ENCODE measurements around the gene CDKN2AIP. TPM values are rescaled to one million over a fixed set of nuclear protein-coding genes. Genes with fewer than 3 reads are reported as not detected.

The CDKN2AIP gene
- total RNA-seq, 1 donor from 2014 or later: 15.9 TPM

GRCh38 chr4:183398298-183399125, 45.9 kb upstream of the CDKN2AIP start:
- DNase-seq: peak; percentile 83
- TF ChIP-seq CTCF (IDR thresholded peaks at IDR 0.05; ENCODE audit: partially characterized antibody, unreplicated experiment): no peak
- peaks cover 3% of the 10 kb centered on the region for H3K9me3 Mint-ChIP-seq (ENCODE audit: unreplicated experiment)
- H3K4me1 Mint-ChIP-seq (ENCODE audit: low read depth, unreplicated experiment): peaks cover 1% of the 10 kb centered on the region
- H3K4me3 Mint-ChIP-seq (ENCODE audit: unreplicated experiment): peak overlapping the region; percentile 83
- H3K27me3 Mint-ChIP-seq (ENCODE audit: unreplicated experiment): peaks cover 17% of the 10 kb centered on the region
- no peak overlapping the region for H3K27ac Mint-ChIP-seq (ENCODE audit: unreplicated experiment)
- no peaks in the 10 kb centered on the region for H3K36me3 Mint-ChIP-seq (ENCODE audit: unreplicated experiment)

DNA sequence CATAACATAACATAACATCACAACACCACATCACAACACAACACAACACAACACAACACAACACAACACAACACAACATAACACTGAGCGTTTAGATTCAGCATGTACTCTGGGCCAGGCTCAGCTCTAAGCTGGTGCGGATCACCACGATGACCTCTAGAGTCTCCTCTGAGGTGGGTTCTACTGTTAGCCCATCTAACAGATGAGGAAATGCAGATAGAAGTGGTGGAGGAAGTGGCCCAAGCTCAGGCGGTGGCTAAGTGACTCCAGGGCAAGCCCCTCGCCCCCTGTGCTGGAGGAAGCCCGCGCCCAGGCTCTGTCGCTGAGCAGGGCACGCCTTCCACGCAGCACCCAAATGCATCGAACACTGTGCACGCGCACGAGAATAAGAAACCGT, 45.3 kb upstream of the CDKN2AIP start:
- H3K9me3 Mint-ChIP-seq (ENCODE audit: unreplicated experiment): peaks cover 3% of the 10 kb centered on the region
- H3K27ac Mint-ChIP-seq (ENCODE audit: unreplicated experiment): no peak overlapping the region
- no peaks in the 10 kb centered on the region for H3K36me3 Mint-ChIP-seq (ENCODE audit: unreplicated experiment)
- peaks cover 3% of the 10 kb centered on the region for H3K4me1 Mint-ChIP-seq (ENCODE audit: low read depth, unreplicated experiment)
- H3K27me3 Mint-ChIP-seq (ENCODE audit: unreplicated experiment): peaks cover 19% of the 10 kb centered on the region
- peak overlapping the region; percentile 83 for H3K4me3 Mint-ChIP-seq (ENCODE audit: unreplicated experiment)
- TF ChIP-seq CTCF (IDR thresholded peaks at IDR 0.05; ENCODE audit: partially characterized antibody, unreplicated experiment): no peak
- no peak for DNase-seq

- Mint-ChIP-seq H3K9me3 (ENCODE audit: unreplicated experiment) (peaks cover 3% of the 10 kb centered on the region), H3K36me3 (ENCODE audit: unreplicated experiment) (no peaks in the 10 kb centered on the region), H3K27ac (ENCODE audit: unreplicated experiment) (no peak overlapping the region), H3K4me3 (ENCODE audit: unreplicated experiment) (no peak overlapping the region), H3K4me1 (ENCODE audit: low read depth, unreplicated experiment) (peaks cover 3% of the 10 kb centered on the region), H3K27me3 (ENCODE audit: unreplicated experiment) (peaks cover 20% of the 10 kb centered on the region)
- no peak for DNase-seq
- no peak for TF ChIP-seq CTCF (IDR thresholded peaks at IDR 0.05; ENCODE audit: partially characterized antibody, unreplicated experiment)
Observed at GRCh38 chr4:183399616-183400015, 44.8 kb upstream of the CDKN2AIP start.

DNA sequence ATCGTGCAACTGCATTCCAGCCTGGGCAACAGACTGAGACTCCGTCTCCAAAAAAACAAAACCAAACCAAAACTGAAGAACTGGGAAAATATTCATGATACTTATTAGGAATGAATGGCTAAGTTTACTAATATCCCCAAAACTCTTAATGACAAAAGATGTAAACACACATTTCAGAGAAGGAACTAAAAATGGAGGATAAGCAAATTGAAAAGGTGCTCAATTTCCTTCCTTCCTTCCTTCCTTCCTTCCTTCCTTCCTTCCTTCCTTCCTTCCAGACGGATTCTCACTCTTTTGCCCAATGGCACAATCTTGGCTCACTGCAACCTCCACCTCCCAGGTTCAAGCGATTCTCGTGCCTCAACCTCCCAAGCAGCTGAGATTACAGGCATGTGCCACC, 44.4 kb upstream of the CDKN2AIP start:
- TF ChIP-seq CTCF (IDR thresholded peaks at IDR 0.05; ENCODE audit: partially characterized antibody, unreplicated experiment): no peak
- Mint-ChIP-seq H3K4me3 (ENCODE audit: unreplicated experiment) (no peak overlapping the region), H3K27me3 (ENCODE audit: unreplicated experiment) (peaks cover 20% of the 10 kb centered on the region), H3K4me1 (ENCODE audit: low read depth, unreplicated experiment) (peaks cover 3% of the 10 kb centered on the region), H3K9me3 (ENCODE audit: unreplicated experiment) (peaks cover 3% of the 10 kb centered on the region), H3K36me3 (ENCODE audit: unreplicated experiment) (no peaks in the 10 kb centered on the region), H3K27ac (ENCODE audit: unreplicated experiment) (no peak overlapping the region)
- no peak for DNase-seq

- no peak for DNase-seq
- peaks cover 20% of the 10 kb centered on the region for H3K27me3 Mint-ChIP-seq (ENCODE audit: unreplicated experiment)
- TF ChIP-seq CTCF (IDR thresholded peaks at IDR 0.05; ENCODE audit: partially characterized antibody, unreplicated experiment): no peak
- H3K36me3 Mint-ChIP-seq (ENCODE audit: unreplicated experiment): no peaks in the 10 kb centered on the region
- peaks cover 3% of the 10 kb centered on the region for H3K4me1 Mint-ChIP-seq (ENCODE audit: low read depth, unreplicated experiment)
- peaks cover 3% of the 10 kb centered on the region for H3K9me3 Mint-ChIP-seq (ENCODE audit: unreplicated experiment)
- no peak overlapping the region for H3K4me3 Mint-ChIP-seq (ENCODE audit: unreplicated experiment)
- H3K27ac Mint-ChIP-seq (ENCODE audit: unreplicated experiment): no peak overlapping the region
Observed at GRCh38 chr4:183401473-183401872, 43.0 kb upstream of the CDKN2AIP start.
